ENCODE measurements around the gene ZCCHC13. TPM values are rescaled to one million over a fixed set of nuclear protein-coding genes. Genes with fewer than 3 reads are reported as not detected.
A peak's percentile ranks its signal among the peaks of the same experiment; 100 is the strongest.

ZCCHC13 gene
- total and polyA plus RNA-seq, 2 donors (not counting 3 experiments of a cell fraction or from before 2014, with no cell fraction given), result not detected

DNA sequence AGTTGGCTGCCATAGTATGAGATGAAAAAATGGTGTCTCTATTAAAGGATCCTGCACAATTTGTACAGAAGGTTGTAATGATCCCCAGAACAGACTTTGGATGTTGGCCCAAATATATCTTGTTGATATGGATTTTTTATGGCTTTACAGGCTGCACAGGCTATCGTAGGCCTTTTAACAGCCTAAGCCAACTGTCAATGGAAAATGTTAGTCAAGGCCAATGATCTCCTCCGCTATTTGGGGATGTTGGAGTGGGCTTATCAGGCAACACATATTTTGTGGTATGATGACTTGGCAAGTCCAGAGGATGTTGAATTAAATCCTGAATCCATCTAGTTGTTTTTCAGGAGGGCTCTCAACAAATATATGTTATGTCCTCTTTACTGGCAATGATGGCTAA is 42.1 kb downstream of the ZCCHC13 start:
- dilution Hi-C loops (cut with MboI; ENCODE audit: extremely low pct_ligation_motif_present, low sequenced_read_pairs), result no loop called here
- TF ChIP-seq JUN (IDR thresholded peaks at IDR 0.05; ENCODE audit: borderline replicate concordance, insufficient read depth, insufficient read length, low read depth) (no peak), FOS (IDR thresholded peaks at IDR 0.05; ENCODE audit: borderline replicate concordance, insufficient read depth, low read length) (no peak), POLR2A (IDR thresholded peaks at IDR 0.05; ENCODE audit: low read depth, low read length) (no peak), GATA2 (IDR thresholded peaks at IDR 0.05; ENCODE audit: insufficient read depth, insufficient read length, low read depth, low read length) (no peak), MAX (IDR thresholded peaks at IDR 0.05; ENCODE audit: insufficient read depth, insufficient read length) (no peak)
- TF ChIP-seq, protein P1, sequence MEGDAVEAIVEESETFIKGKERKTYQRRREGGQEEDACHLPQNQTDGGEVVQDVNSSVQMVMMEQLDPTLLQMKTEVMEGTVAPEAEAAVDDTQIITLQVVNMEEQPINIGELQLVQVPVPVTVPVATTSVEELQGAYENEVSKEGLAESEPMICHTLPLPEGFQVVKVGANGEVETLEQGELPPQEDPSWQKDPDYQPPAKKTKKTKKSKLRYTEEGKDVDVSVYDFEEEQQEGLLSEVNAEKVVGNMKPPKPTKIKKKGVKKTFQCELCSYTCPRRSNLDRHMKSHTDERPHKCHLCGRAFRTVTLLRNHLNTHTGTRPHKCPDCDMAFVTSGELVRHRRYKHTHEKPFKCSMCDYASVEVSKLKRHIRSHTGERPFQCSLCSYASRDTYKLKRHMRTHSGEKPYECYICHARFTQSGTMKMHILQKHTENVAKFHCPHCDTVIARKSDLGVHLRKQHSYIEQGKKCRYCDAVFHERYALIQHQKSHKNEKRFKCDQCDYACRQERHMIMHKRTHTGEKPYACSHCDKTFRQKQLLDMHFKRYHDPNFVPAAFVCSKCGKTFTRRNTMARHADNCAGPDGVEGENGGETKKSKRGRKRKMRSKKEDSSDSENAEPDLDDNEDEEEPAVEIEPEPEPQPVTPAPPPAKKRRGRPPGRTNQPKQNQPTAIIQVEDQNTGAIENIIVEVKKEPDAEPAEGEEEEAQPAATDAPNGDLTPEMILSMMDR (IDR thresholded peaks at IDR 0.05; ENCODE audit: extremely low read depth in 1 of 2, insufficient read depth in 1 of 2, low read depth in 1 of 2, low read length in 2 of 2), result no peak
- Histone ChIP-seq H3K27ac (ENCODE audit: insufficient read depth, low read depth, low read length) (no peak overlapping the region), H3K9me3 (replicated peaks; ENCODE audit: control insufficient read depth, insufficient read depth, low read length) (no peaks in the 10 kb centered on the region), H3K79me2 (ENCODE audit: control insufficient read depth, insufficient read depth, low read length) (no peaks in the 10 kb centered on the region), H3K9ac (replicated peaks; ENCODE audit: extremely low read depth, insufficient read depth, low read length) (no peak overlapping the region), H3K27me3 (ENCODE audit: control insufficient read depth in 2 of 2, insufficient read depth in 2 of 2, low read length in 2 of 2) (no peaks in the 10 kb centered on the region), H3K4me3 (replicated peaks in 1 of 3; ENCODE audit: insufficient read depth in 1 of 3, low read depth in 1 of 3, low read length in 3 of 3) (no peak overlapping the region), H3K4me1 (ENCODE audit: control insufficient read depth, extremely low read depth, insufficient read depth, low read length) (no peaks in the 10 kb centered on the region), H3K9me1 (replicated peaks; ENCODE audit: control insufficient read depth, extremely low read depth, insufficient read depth, low read length) (no peaks in the 10 kb centered on the region), H4K20me1 (replicated peaks; ENCODE audit: control insufficient read depth, extremely low read depth, insufficient read depth, low read length) (no peaks in the 10 kb centered on the region), H2AFZ (ENCODE audit: low read depth, low read length) (no peak overlapping the region), H3K4me2 (ENCODE audit: insufficient read depth, low read length) (no peak overlapping the region), H3K36me3 (ENCODE audit: control insufficient read depth in 2 of 2, extremely low read depth in 1 of 2, insufficient read depth in 2 of 2, low read length in 2 of 2) (no peaks in the 10 kb centered on the region)
- intact Hi-C loops (cut with micrococcal nuclease), result no loop called here
- ChIA-PET POLR2A (no interaction called here), CTCF (interaction anchor here (1.4 to 2.6 kb wide), 2 partner anchors 53 to 492 kb away, joined by 3 to 17 read pairs; no protein-coding TSS in a partner anchor)
- no peak for DNase-seq (ENCODE audit: low read depth, low spot score)
- no TSS peak for BruUV-seq (replicated peaks)
- FAIRE-seq, result no peak

DNA sequence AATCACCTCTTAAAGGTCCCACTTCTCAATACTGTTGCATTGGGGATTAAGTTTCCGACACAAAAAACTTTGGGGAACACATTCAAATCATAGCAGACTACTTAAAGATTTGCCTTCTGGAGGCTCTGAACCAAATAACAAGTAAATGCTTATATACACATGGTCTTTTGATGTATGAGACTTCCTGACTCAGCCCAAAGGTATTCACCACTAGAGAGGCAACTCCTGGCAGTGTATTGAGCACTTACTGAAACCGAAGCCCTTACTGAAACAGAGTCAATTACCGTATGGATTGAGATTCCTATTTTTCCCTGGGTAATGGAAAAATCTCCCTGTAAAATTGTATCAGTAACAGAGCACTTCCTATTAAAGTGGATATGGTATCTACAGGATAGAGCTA is 45.4 kb downstream of the ZCCHC13 start:
- CTCF ChIA-PET, result no interaction called here
- no peaks in the 10 kb centered on the region for H4K20me1 ChIP-seq (replicated peaks; ENCODE audit: control insufficient read depth, extremely low read depth, insufficient read depth, low read length)
- no peaks in the 10 kb centered on the region for H3K79me2 ChIP-seq (ENCODE audit: control insufficient read depth, insufficient read depth, low read length)
- DNase-seq (ENCODE audit: low read depth, low spot score) (no peak), FAIRE-seq (peak; percentile 24)
- dilution Hi-C loops (cut with MboI; ENCODE audit: extremely low pct_ligation_motif_present, low sequenced_read_pairs), result no loop called here
- intact Hi-C loops (cut with micrococcal nuclease), result no loop called here
- H3K4me2 ChIP-seq (ENCODE audit: insufficient read depth, low read length), result no peak overlapping the region
- POLR2A ChIA-PET, result no interaction called here
- TF ChIP-seq GATA2 (IDR thresholded peaks at IDR 0.05; ENCODE audit: insufficient read depth, insufficient read length, low read depth, low read length) (no peak), POLR2A (IDR thresholded peaks at IDR 0.05; ENCODE audit: low read depth, low read length) (no peak), EZH2 (IDR thresholded peaks at IDR 0.05; ENCODE audit: borderline replicate concordance, low read depth, low read length, severe bottlenecking) (no peak), FOS (IDR thresholded peaks at IDR 0.05; ENCODE audit: borderline replicate concordance, insufficient read depth, low read length) (no peak), POLR2AphosphoS5 (IDR thresholded peaks at IDR 0.05; ENCODE audit: insufficient read depth, low read depth, low read length) (no peak), JUN (IDR thresholded peaks at IDR 0.05; ENCODE audit: borderline replicate concordance, insufficient read depth, insufficient read length, low read depth) (no peak), MYC (IDR thresholded peaks at IDR 0.05; ENCODE audit: low read depth, low read length) (no peak), MAX (IDR thresholded peaks at IDR 0.05; ENCODE audit: insufficient read depth, insufficient read length) (no peak)
- TF ChIP-seq, protein P1 (IDR thresholded peaks at IDR 0.05; ENCODE audit: extremely low read depth in 1 of 2, insufficient read depth in 1 of 2, low read depth in 1 of 2, low read length in 2 of 2), result no peak
- no peak overlapping the region for H3K4me3 ChIP-seq (replicated peaks in 1 of 3; ENCODE audit: insufficient read depth in 1 of 3, low read depth in 1 of 3, low read length in 3 of 3)
- no peaks in the 10 kb centered on the region for H3K27me3 ChIP-seq (ENCODE audit: control insufficient read depth in 2 of 2, insufficient read depth in 2 of 2, low read length in 2 of 2)
- no peak overlapping the region for H2AFZ ChIP-seq (ENCODE audit: low read depth, low read length)
- no TSS peak for BruUV-seq (replicated peaks)
- H3K4me1 ChIP-seq (ENCODE audit: control insufficient read depth, extremely low read depth, insufficient read depth, low read length), result no peaks in the 10 kb centered on the region
- no peak overlapping the region for H3K27ac ChIP-seq (ENCODE audit: insufficient read depth, low read depth, low read length)
- H3K9me1 ChIP-seq (replicated peaks; ENCODE audit: control insufficient read depth, extremely low read depth, insufficient read depth, low read length), result no peaks in the 10 kb centered on the region
- H3K9ac ChIP-seq (replicated peaks; ENCODE audit: extremely low read depth, insufficient read depth, low read length), result no peak overlapping the region
- H3K36me3 ChIP-seq (ENCODE audit: control insufficient read depth in 2 of 2, extremely low read depth in 1 of 2, insufficient read depth in 2 of 2, low read length in 2 of 2), result no peaks in the 10 kb centered on the region
- no peaks in the 10 kb centered on the region for H3K9me3 ChIP-seq (replicated peaks; ENCODE audit: control insufficient read depth, insufficient read depth, low read length)

Measured in endothelial cell of umbilical vein (primary cell).